ENCODE results near the gene VKORC1L1.

- TF ChIP-seq CTCF (conservative IDR thresholded peaks at IDR 0.05) (no peak), EZH2 (IDR thresholded peaks at IDR 0.05; ENCODE audit: low read depth) (no peak)
Observed at GRCh38 chr7:65951837-65952578, 79.1 kb downstream of the VKORC1L1 start.
